ENCODE results near the gene UBL5. TPM values are rescaled to one million over a fixed set of nuclear protein-coding genes. Genes with fewer than 3 reads are reported as not detected.
"Not testable (repeated sequence)": the region's sequence is repeated elsewhere in the genome, so short reads cannot be mapped to it uniquely, and the experiment has no call there.

The UBL5 gene
- total RNA-seq, 2 experiments from 2014 or later, result 313 to 321 TPM

DNA sequence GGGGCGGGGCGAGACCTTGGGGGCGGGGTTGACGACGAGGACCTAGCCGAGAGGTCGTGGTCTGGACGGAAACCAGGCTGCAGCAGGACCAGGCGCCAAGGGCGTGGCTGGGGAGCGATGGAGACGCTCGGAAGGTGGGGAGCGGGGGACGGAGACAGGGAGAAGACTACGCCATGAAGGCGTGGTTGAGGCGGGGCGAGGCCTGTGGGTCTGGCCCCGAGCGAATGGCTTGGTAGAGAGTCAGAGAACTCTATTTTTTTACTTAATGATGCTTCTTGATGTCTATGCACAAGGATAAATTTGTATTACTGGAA lies 8.2 kb upstream of the UBL5 start:
- DNase-seq, result no peak
- intact Hi-C loops (cut with micrococcal nuclease), result loop anchor here (1.0 kb wide), 1 partner anchor 27 kb away; no protein-coding TSS in a partner anchor
- H3K36me3 Mint-ChIP-seq (ENCODE audit: low read depth), result peaks cover 25% of the 10 kb centered on the region
- no peaks in the 10 kb centered on the region for H3K27me3 Mint-ChIP-seq
- peaks cover 24% of the 10 kb centered on the region for H3K4me1 Mint-ChIP-seq (ENCODE audit: low read depth)
- TF ChIP-seq, protein P1, sequence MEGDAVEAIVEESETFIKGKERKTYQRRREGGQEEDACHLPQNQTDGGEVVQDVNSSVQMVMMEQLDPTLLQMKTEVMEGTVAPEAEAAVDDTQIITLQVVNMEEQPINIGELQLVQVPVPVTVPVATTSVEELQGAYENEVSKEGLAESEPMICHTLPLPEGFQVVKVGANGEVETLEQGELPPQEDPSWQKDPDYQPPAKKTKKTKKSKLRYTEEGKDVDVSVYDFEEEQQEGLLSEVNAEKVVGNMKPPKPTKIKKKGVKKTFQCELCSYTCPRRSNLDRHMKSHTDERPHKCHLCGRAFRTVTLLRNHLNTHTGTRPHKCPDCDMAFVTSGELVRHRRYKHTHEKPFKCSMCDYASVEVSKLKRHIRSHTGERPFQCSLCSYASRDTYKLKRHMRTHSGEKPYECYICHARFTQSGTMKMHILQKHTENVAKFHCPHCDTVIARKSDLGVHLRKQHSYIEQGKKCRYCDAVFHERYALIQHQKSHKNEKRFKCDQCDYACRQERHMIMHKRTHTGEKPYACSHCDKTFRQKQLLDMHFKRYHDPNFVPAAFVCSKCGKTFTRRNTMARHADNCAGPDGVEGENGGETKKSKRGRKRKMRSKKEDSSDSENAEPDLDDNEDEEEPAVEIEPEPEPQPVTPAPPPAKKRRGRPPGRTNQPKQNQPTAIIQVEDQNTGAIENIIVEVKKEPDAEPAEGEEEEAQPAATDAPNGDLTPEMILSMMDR (IDR thresholded peaks at IDR 0.05), result no peak
- POLR2A ChIA-PET, result interaction anchor here (1.0 to 1.4 kb wide), 2 partner anchors 8 to 11 kb away, joined by 3 to 5 read pairs; partner anchors contain the start of gene UBL5
- ATAC-seq, result no peak
- H3K27ac Mint-ChIP-seq, result peak overlapping the region; percentile 95
- H3K4me3 Mint-ChIP-seq, result peak overlapping the region; percentile 92
- H3K9me3 Mint-ChIP-seq, result peaks cover 4% of the 10 kb centered on the region
- CTCF ChIA-PET, result no interaction called here

- intact Hi-C loops (cut with micrococcal nuclease); POLR2A ChIA-PET; ATAC-seq; DNase-seq; H3K9me3 Mint-ChIP-seq; CTCF ChIA-PET; H3K27me3 Mint-ChIP-seq: not testable (repeated sequence)
- Mint-ChIP-seq H3K36me3 (ENCODE audit: low read depth) (peaks cover 21% of the 10 kb centered on the region), H3K4me1 (ENCODE audit: low read depth) (peaks cover 19% of the 10 kb centered on the region), H3K27ac (peak overlapping the region; percentile 95), H3K4me3 (peak overlapping the region; percentile 92)
Observed at GRCh38 chr19:9820034-9820433, 7.7 kb upstream of the UBL5 start.

- no peaks in the 10 kb centered on the region for H3K27me3 Mint-ChIP-seq
Observed at GRCh38 chr19:9823816-9824215, 3.9 kb upstream of the UBL5 start.

DNA sequence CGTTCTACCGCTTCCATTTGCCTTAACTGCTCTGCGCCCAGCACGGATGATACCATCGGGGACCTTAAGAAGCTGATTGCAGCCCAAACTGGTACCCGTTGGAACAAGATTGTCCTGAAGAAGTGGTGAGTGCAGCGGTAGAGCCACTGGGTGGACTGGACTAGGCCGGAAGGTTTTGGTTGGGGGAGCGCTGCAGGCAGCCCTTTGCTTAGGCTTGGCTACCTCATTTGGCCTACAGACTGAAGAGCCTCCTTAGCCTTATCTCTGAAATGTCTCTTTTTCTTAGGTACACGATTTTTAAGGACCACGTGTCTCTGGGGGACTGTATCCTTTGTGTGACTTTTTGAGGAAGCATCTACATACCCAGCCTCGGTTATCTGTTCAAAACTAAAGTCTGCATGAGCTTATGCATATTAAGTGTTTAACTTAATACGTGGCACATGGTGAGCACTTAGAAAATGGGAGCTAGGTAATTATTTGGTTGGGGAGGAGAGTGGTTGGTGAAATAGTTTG lies 889 bp downstream of the UBL5 start:
- CTCF ChIA-PET, result no interaction called here
- TF ChIP-seq, protein P1 (IDR thresholded peaks at IDR 0.05), result no peak

More at GRCh38 chr19:9823816-9824215, 3.9 kb upstream of the UBL5 start:
- ChIA-PET CTCF (no interaction called here), POLR2A (no interaction called here)
- no peaks in the 10 kb centered on the region for H3K9me3 Mint-ChIP-seq
- ATAC-seq (no peak), DNase-seq (no peak)
- H3K4me1 Mint-ChIP-seq (ENCODE audit: low read depth), result peaks cover 10% of the 10 kb centered on the region
- TF ChIP-seq, protein P1 (IDR thresholded peaks at IDR 0.05), result no peak
- peaks cover 14% of the 10 kb centered on the region for H3K36me3 Mint-ChIP-seq (ENCODE audit: low read depth)
- intact Hi-C loops (cut with micrococcal nuclease), result no loop called here
- H3K27ac Mint-ChIP-seq, result no peak overlapping the region
- H3K4me3 Mint-ChIP-seq, result no peak overlapping the region

GRCh38 chr19:9834307-9834725 lies 6.6 kb downstream of the UBL5 start:
- POLR2A ChIA-PET, result no interaction called here
- CTCF ChIA-PET, result interaction anchor here (0.6 to 1.2 kb wide), 2 partner anchors 13 to 85 kb away, joined by 3 to 4 read pairs; no protein-coding TSS in a partner anchor
- Mint-ChIP-seq H3K27me3 (no peaks in the 10 kb centered on the region), H3K36me3 (ENCODE audit: low read depth) (peaks cover 15% of the 10 kb centered on the region), H3K27ac (peak overlapping the region; percentile 67), H3K9me3 (no peaks in the 10 kb centered on the region), H3K4me1 (ENCODE audit: low read depth) (peaks cover 30% of the 10 kb centered on the region), H3K4me3 (peak overlapping the region; percentile 81)
- TF ChIP-seq, protein P1 (IDR thresholded peaks at IDR 0.05), result no peak
- no peak for DNase-seq
- no peak for ATAC-seq
- intact Hi-C loops (cut with micrococcal nuclease), result no loop called here

More for the DNA sequence above, 889 bp downstream of the UBL5 start:
- H3K27ac Mint-ChIP-seq, result peak overlapping the region; percentile 98
- ATAC-seq (no peak), DNase-seq (no peak)
- peak overlapping the region; percentile 99 for H3K4me3 Mint-ChIP-seq
- H3K36me3 Mint-ChIP-seq (ENCODE audit: low read depth), result peaks cover 21% of the 10 kb centered on the region
- no peaks in the 10 kb centered on the region for H3K27me3 Mint-ChIP-seq
- peaks cover 20% of the 10 kb centered on the region for H3K4me1 Mint-ChIP-seq (ENCODE audit: low read depth)
- intact Hi-C loops (cut with micrococcal nuclease), result no loop called here
- no peaks in the 10 kb centered on the region for H3K9me3 Mint-ChIP-seq
- POLR2A ChIA-PET, result interaction anchor here (1.1 to 2.3 kb wide), 4 partner anchors 9 to 34 kb away, joined by 3 to 11 read pairs (median 5); partner anchors contain the start of gene FBXL12

Data from activated CD8-positive, alpha-beta T cell treated with anti-CD3 and anti-CD28 coated beads for 36 hours (primary cell).